T-cell (primary cell): ENCODE results near the gene BSG. TPM values are rescaled to one million over a fixed set of nuclear protein-coding genes. Genes with fewer than 3 reads are reported as not detected.

ENCODE experiments used
- ATAC-seq, 4 experiments: fragments of 200-7000 bp in 3 of 4; fragments of 150-1000 bp in 1 of 4; cut with Tn5 transposase; replicated peaks in 1 of 4; 1 replicate in 3 of 4; 2 replicates in 1 of 4; pipeline ENCODE4 v1.10.0; 2021; ENCODE audit warnings: moderate library complexity in 3 of 4, mild to moderate bottlenecking in 2 of 4, moderate number of reproducible peaks in 1 of 4
- CTCF ChIA-PET, 2 donors: fragments of 300-600 bp; sonication (Branson Sonifier 250); formaldehyde crosslinking; loops; one replicate each; lab custom pipeline; 2022; ENCODE audit warnings: antibody characterized with exemption in 2 of 2; lab: Charles Lee
- POLR2A ChIA-PET, 2 donors: fragments of 300-600 bp; sonication (Branson Sonifier 250); formaldehyde crosslinking; loops; one replicate each; lab custom pipeline; 2022; ENCODE audit warnings: antibody characterized with exemption in 2 of 2; lab: Charles Lee
- DNase-seq, 35 experiments: peaks; one replicate each; pipeline versions ENCODE4 v3.0.0 to v3.0.0-alpha.2; 2013 to 2023
- H3K27ac ChIP-seq: one replicate; pipeline ENCODE4 v1.5.1; 2013; ENCODE audit warnings: low read length
- H3K27me3 ChIP-seq, 2 experiments: replicated peaks in 1 of 2; 1 replicate in 1 of 2; 2 replicates in 1 of 2; pipeline versions ENCODE4 v1.6.1 to v1.7.0; 2013; ENCODE audit warnings: low read length in 1 of 2, mixed read lengths in 1 of 2; ENCODE audit not compliant: control insufficient read depth in 2 of 2, insufficient read depth in 2 of 2; ENCODE audit errors: extremely low read depth in 1 of 2
- H3K36me3 ChIP-seq, 2 donors: 1 replicate in 1 of 2; 2 replicates in 1 of 2; pipeline versions ENCODE4 v1.6.1 to v1.7.0; 2013; ENCODE audit warnings: low read length in 1 of 2; ENCODE audit not compliant: control insufficient read depth in 2 of 2, insufficient read depth in 1 of 2; ENCODE audit errors: extremely low read depth in 1 of 2
- H3K4me1 ChIP-seq, 2 experiments: 1 replicate in 1 of 2; 2 replicates in 1 of 2; pipeline versions ENCODE4 v1.6.1 to v1.7.0; 2013; ENCODE audit warnings: low read length in 2 of 2, mixed read lengths in 1 of 2; ENCODE audit not compliant: insufficient read depth in 2 of 2, control insufficient read depth in 1 of 2; ENCODE audit errors: extremely low read depth in 1 of 2
- H3K4me3 ChIP-seq, 2 donors: 1 replicate in 1 of 2; 2 replicates in 1 of 2; pipeline versions ENCODE4 v1.5.1 to v1.7.0; 2013; ENCODE audit warnings: mild to moderate bottlenecking in 2 of 2, low read length in 1 of 2, moderate library complexity in 1 of 2; ENCODE audit not compliant: control insufficient read depth in 1 of 2; ENCODE audit errors: extremely low read depth in 1 of 2
- H3K9me3 ChIP-seq: 2 replicates; pipeline ENCODE4 v1.7.0; 2013
- H3K27ac Mint-ChIP-seq, 2 donors: one replicate each; pipeline ENCODE4 v1.8.0; 2020 to 2021; ENCODE audit warnings: mild to moderate bottlenecking in 2 of 2, mixed read lengths in 2 of 2
- H3K27me3 Mint-ChIP-seq, 2 donors: one replicate each; pipeline ENCODE4 v1.8.0; 2021 to 2022; ENCODE audit warnings: mixed read lengths in 2 of 2
- H3K36me3 Mint-ChIP-seq: one replicate; pipeline ENCODE4 v1.8.0; 2021; ENCODE audit warnings: mixed read lengths
- H3K4me1 Mint-ChIP-seq, 3 donors: one replicate each; pipeline ENCODE4 v1.8.0; 2020 to 2022; ENCODE audit warnings: mixed read lengths in 3 of 3, mild to moderate bottlenecking in 1 of 3
- H3K4me3 Mint-ChIP-seq, 3 donors: one replicate each; pipeline ENCODE4 v1.8.0; 2020 to 2022; ENCODE audit warnings: mild to moderate bottlenecking in 3 of 3, mixed read lengths in 3 of 3, moderate library complexity in 3 of 3
- H3K9me3 Mint-ChIP-seq, 3 donors: one replicate each; pipeline ENCODE4 v1.8.0; 2020 to 2022; ENCODE audit warnings: mixed read lengths in 3 of 3
- WGBS: methylation state at CpG from one replicate; pipeline ENCODE4 v1.1.5; 2013; ENCODE audit warnings: missing lambda C conversion rate; ENCODE audit not compliant: insufficient coverage; 5-methylcytosine and 5-hydroxymethylcytosine counted together
- total RNA-seq, 35 experiments: library from RNA in 6 of 35; stranded (reverse) in 6 of 35; fragments of 120-200 nt in 1 of 35; gene quantifications; one replicate each; pipeline versions ENCODE4 v1.2.1 to v1.2.4 and lab custom pipeline; 2013 to 2026

Gene BSG
- total RNA-seq, 5 donors from 2014 or later (not counting 1 experiment from before 2014, with no cell fraction given): 89.3 to 165 (median 152) TPM

DNA sequence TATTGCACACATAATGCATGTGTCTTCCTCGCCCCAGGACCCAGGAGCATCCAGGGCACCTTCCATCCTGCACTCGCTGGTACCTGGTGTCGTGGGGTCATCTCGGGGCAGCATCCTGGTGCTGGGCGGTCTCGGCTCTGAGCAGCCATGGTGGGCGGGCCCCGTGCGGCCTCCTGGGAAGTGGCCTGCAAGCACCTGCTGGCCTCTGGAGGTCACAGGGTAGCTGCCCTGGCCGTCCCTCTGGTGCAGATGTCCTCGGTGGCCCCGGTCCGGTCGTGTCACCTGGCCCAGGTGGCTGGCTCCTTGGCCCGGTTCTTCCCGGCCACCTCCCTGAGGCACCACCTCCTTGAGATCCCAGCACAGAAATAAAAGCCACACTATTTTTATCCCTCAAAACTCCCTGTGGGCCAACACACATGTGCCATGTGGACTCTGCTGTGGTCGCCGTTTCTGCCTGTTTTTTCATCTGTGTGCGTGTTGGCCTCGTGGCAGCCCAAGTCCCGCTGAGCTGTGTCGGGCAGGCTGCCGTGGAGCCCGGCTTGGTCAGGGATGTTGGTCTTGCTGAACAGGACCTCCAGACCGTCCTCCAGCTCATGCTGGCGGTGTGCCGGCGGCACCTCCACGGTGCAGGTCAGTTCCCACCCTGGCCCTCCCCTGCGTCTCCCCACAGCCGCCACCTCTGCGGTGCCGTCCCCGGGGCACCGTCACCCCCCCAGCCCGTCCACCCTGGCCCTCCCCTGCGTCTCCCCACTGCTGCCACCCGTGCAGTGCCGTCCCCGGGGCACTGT lies 33.6 kb upstream of the BSG start:
- no peak for DNase-seq
- peaks cover 14 to 16% (median 16%) of the 10 kb centered on the region in 3 donors for H3K4me1 Mint-ChIP-seq
- peaks cover 27 to 47% of the 10 kb centered on the region in 2 donors for H3K36me3 ChIP-seq
- H3K4me3 ChIP-seq: no peak overlapping the region
- peaks cover 4 to 33% of the 10 kb centered on the region in 2 experiments for H3K4me1 ChIP-seq
- no peaks in the 10 kb centered on the region for H3K27me3 Mint-ChIP-seq
- H3K4me3 Mint-ChIP-seq: no peak overlapping the region
- no peaks in the 10 kb centered on the region for H3K9me3 ChIP-seq
- WGBS: 93% methylated on average over 38 of the region's 40 CpGs
- ChIA-PET POLR2A (no interaction called here), CTCF (no interaction called here)
- no peak for ATAC-seq
- no peak overlapping the region for H3K27ac ChIP-seq
- no peak overlapping the region for H3K27ac Mint-ChIP-seq
- no peaks in the 10 kb centered on the region for H3K9me3 Mint-ChIP-seq
- peaks cover 8% of the 10 kb centered on the region for H3K36me3 Mint-ChIP-seq
- no peaks in the 10 kb centered on the region for H3K27me3 ChIP-seq

DNA sequence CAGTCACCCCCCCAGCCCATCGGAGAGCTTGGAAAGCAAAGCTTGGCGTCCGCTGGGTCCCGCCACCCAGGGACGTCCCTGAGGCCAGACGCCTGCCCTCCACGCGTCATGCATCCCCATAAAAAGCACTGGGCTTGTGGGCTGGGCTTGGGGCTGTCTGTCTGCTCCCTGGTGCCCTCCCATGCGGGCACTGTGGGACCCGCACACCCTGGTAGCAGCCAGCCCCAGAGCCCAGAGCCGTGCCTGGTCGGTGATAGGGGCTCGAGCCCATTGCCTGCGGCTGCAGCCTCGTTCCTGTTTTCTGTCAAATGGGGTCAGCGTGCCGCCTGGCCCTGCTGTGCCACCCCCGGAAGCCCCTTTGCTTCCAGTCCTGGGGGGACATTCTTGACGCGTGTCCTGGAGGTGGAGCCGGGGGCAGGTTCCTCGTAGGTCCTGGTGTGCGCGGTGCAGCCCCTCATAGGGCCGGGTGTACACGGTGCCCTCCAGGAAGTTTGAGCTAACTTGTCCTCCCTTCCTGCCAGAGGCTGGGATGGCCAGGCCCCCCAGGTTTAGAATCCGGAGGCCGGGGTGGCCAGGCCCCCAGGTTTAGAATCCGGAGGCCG lies 32.9 kb upstream of the BSG start:
- H3K4me3 ChIP-seq: no peak overlapping the region
- peaks cover 17 to 18% (median 18%) of the 10 kb centered on the region in 3 donors for H3K4me1 Mint-ChIP-seq
- POLR2A ChIA-PET: no interaction called here
- H3K9me3 ChIP-seq: no peaks in the 10 kb centered on the region
- ATAC-seq: no peak
- no peak overlapping the region for H3K27ac ChIP-seq
- peaks cover 8% of the 10 kb centered on the region for H3K36me3 Mint-ChIP-seq
- peaks cover 6 to 33% of the 10 kb centered on the region in 2 experiments for H3K4me1 ChIP-seq
- 93% methylated on average over 23 of the region's 30 CpGs for WGBS
- peaks cover 27 to 47% of the 10 kb centered on the region in 2 donors for H3K36me3 ChIP-seq
- H3K27me3 Mint-ChIP-seq: no peaks in the 10 kb centered on the region
- H3K9me3 Mint-ChIP-seq: no peaks in the 10 kb centered on the region
- no peak overlapping the region for H3K27ac Mint-ChIP-seq
- CTCF ChIA-PET: no interaction called here
- no peak overlapping the region for H3K4me3 Mint-ChIP-seq
- no peaks in the 10 kb centered on the region for H3K27me3 ChIP-seq
- DNase-seq: no peak

DNA sequence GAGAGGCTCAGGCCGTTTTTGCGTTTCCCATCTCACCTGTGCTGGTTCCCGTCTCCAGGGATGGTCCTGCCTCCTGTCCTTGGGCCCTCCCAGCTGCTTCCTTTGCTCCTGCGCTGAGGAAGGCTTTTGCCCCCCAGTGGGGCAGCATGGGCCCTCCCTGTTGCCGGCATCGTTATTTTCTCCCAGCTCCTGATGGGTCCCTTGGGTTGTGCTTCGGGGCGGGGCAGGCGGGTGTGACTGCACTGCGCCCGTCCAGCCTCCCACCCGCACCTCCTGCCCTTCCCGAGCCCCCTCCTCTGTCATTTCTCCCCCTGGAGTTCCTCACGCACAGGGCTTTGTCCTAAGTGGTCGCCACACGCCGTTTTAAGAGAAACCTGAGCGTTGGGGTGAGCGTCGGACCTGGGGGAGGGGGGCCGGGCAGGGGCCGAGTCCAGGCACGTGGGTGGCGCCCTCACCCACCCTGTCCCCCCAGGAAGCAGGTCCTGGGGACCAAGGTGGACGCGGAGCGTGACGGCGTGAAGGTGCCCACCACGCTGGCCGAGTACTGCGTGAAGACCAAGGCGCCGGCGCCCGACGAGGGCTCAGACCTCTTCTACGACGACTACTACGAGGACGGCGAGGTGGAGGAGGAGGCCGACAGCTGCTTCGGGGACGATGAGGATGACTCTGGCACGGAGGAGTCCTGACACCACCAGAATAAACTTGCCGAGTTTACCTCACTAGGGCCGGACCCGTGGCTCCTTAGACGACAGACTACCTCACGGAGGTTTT lies 31.3 kb upstream of the BSG start:
- Mint-ChIP-seq H3K4me1 (peaks cover 21 to 22% (median 22%) of the 10 kb centered on the region in 3 donors), H3K36me3 (peaks cover 8% of the 10 kb centered on the region), H3K27me3 (no peaks in the 10 kb centered on the region), H3K27ac (no peak overlapping the region), H3K9me3 (no peaks in the 10 kb centered on the region), H3K4me3 (no peak overlapping the region)
- no peak for DNase-seq
- CTCF ChIA-PET: no interaction called here
- ATAC-seq: no peak
- no peak overlapping the region for H3K27ac ChIP-seq
- H3K9me3 ChIP-seq: no peaks in the 10 kb centered on the region
- H3K36me3 ChIP-seq: peaks cover 19 to 35% of the 10 kb centered on the region in 2 donors
- no peaks in the 10 kb centered on the region for H3K27me3 ChIP-seq
- no peak overlapping the region for H3K4me3 ChIP-seq
- H3K4me1 ChIP-seq: peaks cover 9 to 34% of the 10 kb centered on the region in 2 experiments
- 95% methylated on average over 46 of the region's 51 CpGs for WGBS
- POLR2A ChIA-PET: no interaction called here

DNA sequence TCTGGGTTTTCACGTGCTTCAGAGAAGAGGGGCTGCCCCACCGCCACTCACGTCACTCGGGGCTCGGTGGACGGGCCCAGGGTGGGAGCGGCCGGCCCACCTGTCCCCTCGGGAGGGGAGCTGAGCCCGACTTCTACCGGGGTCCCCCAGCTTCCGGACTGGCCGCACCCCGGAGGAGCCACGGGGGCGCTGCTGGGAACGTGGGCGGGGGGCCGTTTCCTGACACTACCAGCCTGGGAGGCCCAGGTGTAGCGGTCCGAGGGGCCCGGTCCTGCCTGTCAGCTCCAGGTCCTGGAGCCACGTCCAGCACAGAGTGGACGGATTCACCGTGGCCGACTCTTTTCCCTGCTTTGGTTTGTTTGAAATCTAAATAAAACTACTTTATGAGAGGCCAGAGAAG lies 30.7 kb upstream of the BSG start:
- Mint-ChIP-seq H3K27ac (no peak overlapping the region), H3K4me1 (peaks cover 21 to 22% (median 22%) of the 10 kb centered on the region in 3 donors), H3K36me3 (peaks cover 8% of the 10 kb centered on the region), H3K9me3 (no peaks in the 10 kb centered on the region), H3K4me3 (no peak overlapping the region), H3K27me3 (no peaks in the 10 kb centered on the region)
- peaks cover 16 to 29% of the 10 kb centered on the region in 2 donors for H3K36me3 ChIP-seq
- ATAC-seq (no peak), DNase-seq (no peak)
- H3K9me3 ChIP-seq: no peaks in the 10 kb centered on the region
- H3K4me3 ChIP-seq: no peak overlapping the region
- no peaks in the 10 kb centered on the region for H3K27me3 ChIP-seq
- ChIA-PET CTCF (no interaction called here), POLR2A (no interaction called here)
- peaks cover 9 to 38% of the 10 kb centered on the region in 2 experiments for H3K4me1 ChIP-seq
- whole genome bisulfite sequencing: 93% methylated on average over 22 of the region's 26 CpGs
- H3K27ac ChIP-seq: no peak overlapping the region

DNA sequence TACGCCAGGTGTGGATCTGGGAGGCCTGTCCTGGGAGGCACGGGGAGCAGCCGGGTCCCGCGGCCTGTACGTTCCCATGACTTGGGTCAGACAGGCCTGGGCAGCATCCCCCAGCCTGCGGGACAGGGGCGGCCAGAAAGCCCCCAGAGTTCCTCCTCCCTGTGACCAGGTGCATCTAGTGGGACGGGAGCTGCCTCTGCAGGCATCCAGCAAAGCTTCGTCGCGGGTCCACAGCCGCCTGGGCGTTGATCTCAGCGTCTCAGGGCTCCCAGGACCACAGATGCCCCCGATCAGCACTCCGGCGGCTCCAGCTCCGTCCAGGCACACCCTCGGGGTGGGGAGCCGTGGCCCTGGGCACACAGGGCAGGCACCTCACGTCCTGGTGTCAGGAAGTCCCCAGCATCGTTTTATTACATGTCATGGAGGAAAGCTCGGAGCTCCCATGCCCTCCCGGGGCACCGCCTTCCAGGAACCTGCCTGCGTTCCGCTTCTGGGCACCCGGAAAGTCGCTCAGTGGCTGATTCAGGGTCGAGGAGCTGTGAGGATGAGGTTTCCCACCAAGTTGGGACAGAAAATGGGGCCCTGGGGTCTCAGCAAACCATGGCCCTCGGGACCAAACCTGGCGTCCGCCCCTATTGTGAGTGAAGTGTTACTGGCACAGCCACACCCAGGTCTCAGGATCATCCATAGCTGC lies 30.1 kb upstream of the BSG start:
- Histone ChIP-seq H3K4me1 (peaks cover 9 to 44% of the 10 kb centered on the region in 2 experiments), H3K4me3 (no peak overlapping the region), H3K27ac (no peak overlapping the region), H3K9me3 (no peaks in the 10 kb centered on the region), H3K27me3 (no peaks in the 10 kb centered on the region), H3K36me3 (peaks cover 16 to 27% of the 10 kb centered on the region in 2 donors)
- WGBS: 89% methylated on average over 30 of the region's 34 CpGs
- peaks cover 8% of the 10 kb centered on the region for H3K36me3 Mint-ChIP-seq
- DNase-seq (no peak), ATAC-seq (no peak)
- CTCF ChIA-PET: no interaction called here
- no peak overlapping the region for H3K4me3 Mint-ChIP-seq
- no peak overlapping the region for H3K27ac Mint-ChIP-seq
- POLR2A ChIA-PET: no interaction called here
- no peaks in the 10 kb centered on the region for H3K27me3 Mint-ChIP-seq
- H3K4me1 Mint-ChIP-seq: peaks cover 21 to 22% (median 22%) of the 10 kb centered on the region in 3 donors
- no peaks in the 10 kb centered on the region for H3K9me3 Mint-ChIP-seq
